VCaP (cell line): ENCODE measurements around the gene ENOPH1.
A peak's percentile ranks its signal among the peaks of the same experiment; 100 is the strongest.

Experiments
- H3K27ac ChIP-seq: fragments of 450-650 bp; 2 replicates; pipeline ENCODE4 v1.5.1; 2017
- TF ChIP-seq, protein P1 (sequence below): fragments of 450-650 bp; conservative IDR thresholded peaks from 2 replicates; pipeline ENCODE4 v1.5.1; 2017; ENCODE audit warnings: mild to moderate bottlenecking, moderate library complexity

The ENOPH1 gene

DNA sequence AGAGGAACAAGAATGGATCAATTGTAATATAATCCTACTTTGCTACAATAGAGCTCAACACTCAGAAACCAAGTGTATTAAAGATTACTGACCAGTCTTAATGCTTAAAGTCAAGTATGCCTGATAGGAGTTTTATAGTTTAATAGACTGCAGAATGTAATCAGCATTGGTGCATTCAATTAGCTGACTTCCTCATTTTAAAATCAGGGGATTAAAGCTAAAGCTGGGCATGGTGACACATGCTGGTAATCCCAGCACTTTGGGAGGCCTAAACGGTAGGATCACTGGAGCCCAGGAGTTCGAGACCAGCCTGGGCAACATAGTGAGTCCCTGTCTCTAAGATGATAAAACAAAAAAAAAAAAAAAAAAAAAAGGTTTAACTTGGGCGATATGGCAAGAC is 10.9 kb upstream of the ENOPH1 start:
- TF ChIP-seq, protein P1, sequence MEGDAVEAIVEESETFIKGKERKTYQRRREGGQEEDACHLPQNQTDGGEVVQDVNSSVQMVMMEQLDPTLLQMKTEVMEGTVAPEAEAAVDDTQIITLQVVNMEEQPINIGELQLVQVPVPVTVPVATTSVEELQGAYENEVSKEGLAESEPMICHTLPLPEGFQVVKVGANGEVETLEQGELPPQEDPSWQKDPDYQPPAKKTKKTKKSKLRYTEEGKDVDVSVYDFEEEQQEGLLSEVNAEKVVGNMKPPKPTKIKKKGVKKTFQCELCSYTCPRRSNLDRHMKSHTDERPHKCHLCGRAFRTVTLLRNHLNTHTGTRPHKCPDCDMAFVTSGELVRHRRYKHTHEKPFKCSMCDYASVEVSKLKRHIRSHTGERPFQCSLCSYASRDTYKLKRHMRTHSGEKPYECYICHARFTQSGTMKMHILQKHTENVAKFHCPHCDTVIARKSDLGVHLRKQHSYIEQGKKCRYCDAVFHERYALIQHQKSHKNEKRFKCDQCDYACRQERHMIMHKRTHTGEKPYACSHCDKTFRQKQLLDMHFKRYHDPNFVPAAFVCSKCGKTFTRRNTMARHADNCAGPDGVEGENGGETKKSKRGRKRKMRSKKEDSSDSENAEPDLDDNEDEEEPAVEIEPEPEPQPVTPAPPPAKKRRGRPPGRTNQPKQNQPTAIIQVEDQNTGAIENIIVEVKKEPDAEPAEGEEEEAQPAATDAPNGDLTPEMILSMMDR = no peak

DNA sequence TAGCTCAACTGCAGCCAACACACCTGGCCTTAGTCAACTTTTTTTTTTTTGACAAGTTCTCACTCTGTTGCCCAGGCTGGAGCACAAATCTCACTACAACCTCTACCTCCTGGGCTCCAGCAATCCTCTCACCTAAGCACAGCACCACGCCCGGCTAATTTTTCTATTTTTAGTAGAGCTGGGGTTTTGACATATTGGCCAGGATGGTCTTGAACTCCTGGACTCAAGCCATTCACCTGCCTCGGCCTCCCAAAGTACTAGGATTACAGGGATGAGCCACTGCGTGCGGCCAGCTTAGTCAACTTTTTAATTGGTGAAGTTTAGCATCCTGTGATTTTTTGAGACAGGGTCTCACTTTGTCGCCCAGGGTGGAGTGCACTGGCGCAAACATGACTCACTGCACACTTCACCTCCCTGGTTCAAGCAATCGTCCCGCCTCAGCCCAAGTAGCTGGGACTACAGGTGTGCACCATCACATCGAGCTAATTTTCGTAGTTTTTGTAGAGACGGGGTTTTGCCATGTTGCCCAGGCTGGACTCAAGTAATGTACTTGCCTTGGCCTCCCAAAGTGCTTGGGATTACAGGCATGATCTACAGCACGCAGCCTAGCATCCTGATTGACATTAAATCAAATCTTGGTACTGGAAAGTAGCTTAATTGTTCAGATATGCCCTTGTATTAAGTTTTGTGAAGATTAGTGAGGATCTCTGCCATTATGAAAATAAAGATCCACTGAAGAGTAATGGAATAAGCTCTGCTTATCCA is 8.4 kb upstream of the ENOPH1 start:
- TF ChIP-seq, protein P1 = no peak
- H3K27ac ChIP-seq = no peak overlapping the region

More for the DNA sequence above, 10.9 kb upstream of the ENOPH1 start:
- H3K27ac ChIP-seq = no peak overlapping the region

DNA sequence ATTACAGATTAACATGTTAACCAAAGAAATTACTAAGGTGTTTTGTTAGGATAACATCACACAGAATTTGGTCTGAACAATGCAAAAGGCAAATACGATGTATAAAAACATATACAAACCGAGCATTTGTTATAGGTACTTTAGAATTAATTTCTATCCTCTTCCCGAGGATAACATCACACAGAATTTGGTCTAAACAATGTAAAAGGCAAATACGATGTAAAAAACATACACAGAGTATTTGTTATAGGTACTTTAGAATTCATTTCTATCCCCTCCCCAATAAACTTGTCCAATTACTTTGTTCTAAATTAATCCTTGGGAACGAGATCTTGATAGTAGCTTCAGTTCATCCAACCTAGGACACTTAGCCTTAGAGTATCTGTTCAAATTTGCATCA is 7.8 kb upstream of the ENOPH1 start:
- TF ChIP-seq, protein P1 = no peak
- no peak overlapping the region for H3K27ac ChIP-seq

DNA sequence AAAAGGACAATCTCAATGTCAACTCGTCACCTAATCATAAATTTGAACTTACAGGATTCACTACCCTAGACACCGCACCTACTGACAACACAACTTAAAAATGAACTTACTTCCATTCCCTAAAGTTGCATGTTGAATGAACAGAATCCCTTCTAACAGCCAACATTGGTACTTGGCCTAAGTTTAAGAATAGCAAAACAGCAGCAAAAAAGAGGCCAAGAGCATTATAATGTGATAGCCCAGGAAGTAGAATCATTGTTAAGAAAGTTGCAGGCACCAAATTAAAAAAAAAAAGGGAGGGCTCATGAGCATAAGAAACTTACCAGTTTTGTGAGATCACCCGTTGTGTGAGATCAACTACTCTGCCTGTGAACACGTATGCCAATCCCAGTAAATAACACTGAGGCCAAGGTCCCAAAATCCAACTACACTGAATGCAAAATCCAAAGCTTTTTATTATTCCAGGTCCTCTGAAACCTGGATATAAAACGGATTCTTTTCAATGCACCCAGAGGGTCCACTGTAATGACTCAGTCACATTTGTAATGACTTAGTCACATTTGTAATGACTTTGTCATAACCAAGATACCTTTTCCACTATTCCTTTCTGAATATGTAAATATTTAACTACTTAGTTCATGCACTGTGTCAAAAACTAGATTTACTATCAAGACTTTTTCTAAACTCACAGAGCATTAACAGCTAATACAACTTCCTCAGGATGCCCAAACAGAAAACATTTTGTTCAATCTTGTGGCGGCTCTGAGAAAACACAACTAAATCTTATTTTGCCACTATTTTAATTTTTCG is 6.9 kb upstream of the ENOPH1 start:
- H3K27ac ChIP-seq = no peak overlapping the region
- TF ChIP-seq, protein P1 = no peak

DNA sequence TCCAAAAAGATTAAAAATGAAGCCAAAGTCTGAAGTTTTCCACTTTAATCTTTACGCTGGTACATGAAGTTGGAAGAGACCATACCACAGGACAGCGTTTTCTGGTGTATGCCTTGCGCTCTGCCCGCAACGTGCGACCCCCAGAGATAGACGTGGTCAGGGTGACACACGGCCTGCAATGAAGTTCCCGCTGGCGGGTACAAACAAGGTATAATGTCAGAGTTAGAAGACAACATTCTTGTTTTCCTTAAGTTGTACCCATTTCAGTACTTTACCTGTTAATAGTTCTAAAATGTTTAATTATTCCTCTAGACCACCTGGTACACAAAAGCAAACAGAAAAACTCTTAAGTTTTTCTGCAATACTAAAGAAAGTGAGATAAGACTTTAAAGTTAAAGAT is 4.9 kb upstream of the ENOPH1 start:
- no peak overlapping the region for H3K27ac ChIP-seq
- TF ChIP-seq, protein P1 = no peak

DNA sequence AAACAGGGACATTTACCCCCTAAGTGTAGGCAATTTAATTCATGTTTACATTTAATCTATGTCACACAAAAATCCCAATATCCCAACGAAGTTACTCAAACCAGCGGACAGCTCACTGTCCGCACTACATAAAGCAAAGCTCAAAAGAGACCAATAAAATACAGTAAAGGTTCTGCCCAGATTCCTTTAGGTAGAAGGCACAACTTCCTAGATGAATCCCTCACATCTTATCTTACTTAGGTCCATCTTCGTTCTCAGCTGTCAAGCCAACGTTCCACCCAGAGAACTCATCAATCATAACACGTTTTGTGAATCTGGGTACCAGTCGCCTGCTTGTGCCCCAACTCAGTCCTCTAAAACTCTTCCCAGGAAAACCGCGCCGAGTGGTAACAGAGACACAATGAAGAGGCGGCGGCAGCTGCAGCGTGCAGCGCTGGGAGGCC is 1.8 kb upstream of the ENOPH1 start:
- H3K27ac ChIP-seq = peak overlapping the region; percentile 99

More for the DNA sequence above, 1.8 kb upstream of the ENOPH1 start:
- TF ChIP-seq, protein P1 = no peak
